Dendritic cell treated with granulocyte-macrophage colony-stimulating factor and Interleukin-4, amounts not matched to agents 40 ng/mL and 50 ng/mL, for 4 days (primary cell): Measurements from ENCODE around the gene RNF14.

Experiments used
- H3K27ac Mint-ChIP-seq: one replicate; pipeline ENCODE4 v1.8.0; 2022; ENCODE audit warnings: mild to moderate bottlenecking, mixed read lengths
- H3K27me3 Mint-ChIP-seq: one replicate; pipeline ENCODE4 v1.8.0; 2022; ENCODE audit warnings: mild to moderate bottlenecking, mixed read lengths
- H3K36me3 Mint-ChIP-seq: one replicate; pipeline ENCODE4 v1.8.0; 2022; ENCODE audit warnings: low read depth, mixed read lengths
- H3K4me1 Mint-ChIP-seq: one replicate; pipeline ENCODE4 v1.8.0; 2022; ENCODE audit warnings: low read depth, mixed read lengths
- H3K4me3 Mint-ChIP-seq: one replicate; pipeline ENCODE4 v1.8.0; 2022; ENCODE audit warnings: mild to moderate bottlenecking, moderate library complexity, mixed read lengths
- H3K9me3 Mint-ChIP-seq: one replicate; pipeline ENCODE4 v1.8.0; 2022; ENCODE audit warnings: mixed read lengths
- intact Hi-C: fragments of 100-400 bp; cut with micrococcal nuclease; formaldehyde crosslinking; loops from one replicate; pipeline ENCODE4 v1.15.0; 2022

The RNF14 gene

GRCh38 chr5:142007237-142007544, 38.3 kb downstream of the RNF14 start:
- Mint-ChIP-seq H3K27ac (peak overlapping the region; percentile 48), H3K4me1 (peaks cover 54% of the 10 kb centered on the region), H3K36me3 (peaks cover 99% of the 10 kb centered on the region), H3K9me3 (no peaks in the 10 kb centered on the region), H3K27me3 (no peaks in the 10 kb centered on the region), H3K4me3 (no peak overlapping the region)
- intact Hi-C loops: no loop called here

- no peak overlapping the region for H3K4me3 Mint-ChIP-seq
- peak overlapping the region; percentile 19 for H3K27ac Mint-ChIP-seq
- H3K27me3 Mint-ChIP-seq: no peaks in the 10 kb centered on the region
- no peaks in the 10 kb centered on the region for H3K9me3 Mint-ChIP-seq
- peaks cover 87% of the 10 kb centered on the region for H3K36me3 Mint-ChIP-seq
- H3K4me1 Mint-ChIP-seq: peaks cover 63% of the 10 kb centered on the region
- intact Hi-C loops: no loop called here
These were observed 39.9 kb downstream of the RNF14 start for GRCh38 chr5:142008813-142009212.

GRCh38 chr5:142009886-142010285, 41.0 kb downstream of the RNF14 start:
- intact Hi-C loops: loop anchor here (5.0 kb wide), 1 partner anchor 42 kb away; no protein-coding TSS in a partner anchor
- Mint-ChIP-seq H3K4me1 (peaks cover 68% of the 10 kb centered on the region), H3K9me3 (no peaks in the 10 kb centered on the region), H3K36me3 (peaks cover 76% of the 10 kb centered on the region), H3K4me3 (no peak overlapping the region), H3K27ac (no peak overlapping the region), H3K27me3 (no peaks in the 10 kb centered on the region)

- Mint-ChIP-seq H3K4me3 (peak overlapping the region; percentile 81), H3K27me3 (no peaks in the 10 kb centered on the region), H3K4me1 (peaks cover 70% of the 10 kb centered on the region), H3K9me3 (no peaks in the 10 kb centered on the region), H3K27ac (peak overlapping the region; percentile 94), H3K36me3 (peaks cover 58% of the 10 kb centered on the region)
- intact Hi-C loops: loop anchor here (1.0 to 5.0 kb wide), 2 partner anchors 41 to 133 kb away; no protein-coding TSS in a partner anchor
These were observed 42.8 kb downstream of the RNF14 start for GRCh38 chr5:142011572-142012185.

GRCh38 chr5:142012186-142012785, 43.4 kb downstream of the RNF14 start:
- Mint-ChIP-seq H3K27me3 (no peaks in the 10 kb centered on the region), H3K4me3 (peak overlapping the region; percentile 81), H3K36me3 (peaks cover 52% of the 10 kb centered on the region), H3K27ac (peak overlapping the region; percentile 94), H3K9me3 (no peaks in the 10 kb centered on the region), H3K4me1 (peaks cover 65% of the 10 kb centered on the region)
- intact Hi-C loops: loop anchor here (1.0 to 5.0 kb wide), 2 partner anchors 40 to 132 kb away; no protein-coding TSS in a partner anchor

- Mint-ChIP-seq H3K36me3 (peaks cover 46% of the 10 kb centered on the region), H3K9me3 (no peaks in the 10 kb centered on the region), H3K4me1 (peaks cover 59% of the 10 kb centered on the region), H3K27ac (peak within 1 kb of the TSS; percentile 94), H3K4me3 (peak within 1 kb of the TSS; percentile 81), H3K27me3 (no peaks in the 10 kb centered on the region)
- intact Hi-C loops: loop anchor here (1.0 to 5.0 kb wide), 2 partner anchors 39 to 131 kb away; no protein-coding TSS in a partner anchor
These were observed 44.0 kb downstream of the RNF14 start, which contains the start of gene GNPDA1 for GRCh38 chr5:142012792-142013388. Gene GNPDA1, minus strand, starts transcription at chr5:142013027. Its CDS starts 992 bp downstream, at chr5:142012035.

GRCh38 chr5:142013734-142014521, 45.0 kb downstream of the RNF14 start:
- Mint-ChIP-seq H3K9me3 (no peaks in the 10 kb centered on the region), H3K36me3 (peaks cover 36% of the 10 kb centered on the region), H3K27ac (peak overlapping the region; percentile 94), H3K4me3 (no peak overlapping the region), H3K4me1 (peaks cover 57% of the 10 kb centered on the region), H3K27me3 (no peaks in the 10 kb centered on the region)
- intact Hi-C loops: loop anchor here (5.0 kb wide), 1 partner anchor 38 kb away; no protein-coding TSS in a partner anchor

GRCh38 chr5:142014911-142015584, 46.1 kb downstream of the RNF14 start:
- Mint-ChIP-seq H3K36me3 (peaks cover 24% of the 10 kb centered on the region), H3K4me3 (no peak overlapping the region), H3K27me3 (no peaks in the 10 kb centered on the region), H3K9me3 (no peaks in the 10 kb centered on the region), H3K27ac (peak overlapping the region; percentile 94), H3K4me1 (peaks cover 47% of the 10 kb centered on the region)
- intact Hi-C loops: loop anchor here (5.0 kb wide), 1 partner anchor 37 kb away; no protein-coding TSS in a partner anchor

GRCh38 chr5:142015781-142016533, 47.1 kb downstream of the RNF14 start:
- H3K27me3 Mint-ChIP-seq: no peaks in the 10 kb centered on the region
- peaks cover 47% of the 10 kb centered on the region for H3K4me1 Mint-ChIP-seq
- H3K9me3 Mint-ChIP-seq: no peaks in the 10 kb centered on the region
- peak overlapping the region; percentile 94 for H3K27ac Mint-ChIP-seq
- H3K4me3 Mint-ChIP-seq: peak overlapping the region; percentile 17
- intact Hi-C loops: no loop called here
- H3K36me3 Mint-ChIP-seq: peaks cover 21% of the 10 kb centered on the region

GRCh38 chr5:142016556-142016955, 47.7 kb downstream of the RNF14 start:
- H3K27ac Mint-ChIP-seq: peak overlapping the region; percentile 94
- H3K27me3 Mint-ChIP-seq: no peaks in the 10 kb centered on the region
- peaks cover 47% of the 10 kb centered on the region for H3K4me1 Mint-ChIP-seq
- H3K9me3 Mint-ChIP-seq: no peaks in the 10 kb centered on the region
- H3K36me3 Mint-ChIP-seq: peaks cover 16% of the 10 kb centered on the region
- intact Hi-C loops: no loop called here
- H3K4me3 Mint-ChIP-seq: no peak overlapping the region

GRCh38 chr5:142017832-142018427, 49.0 kb downstream of the RNF14 start:
- Mint-ChIP-seq H3K36me3 (peaks cover 6% of the 10 kb centered on the region), H3K9me3 (no peaks in the 10 kb centered on the region), H3K4me3 (no peak overlapping the region), H3K4me1 (peaks cover 41% of the 10 kb centered on the region), H3K27ac (peak overlapping the region; percentile 20), H3K27me3 (peaks cover 2% of the 10 kb centered on the region)
- intact Hi-C loops: no loop called here

- H3K9me3 Mint-ChIP-seq: no peaks in the 10 kb centered on the region
- no peak overlapping the region for H3K4me3 Mint-ChIP-seq
- peaks cover 2% of the 10 kb centered on the region for H3K27me3 Mint-ChIP-seq
- H3K36me3 Mint-ChIP-seq: peaks cover 6% of the 10 kb centered on the region
- intact Hi-C loops: no loop called here
- peaks cover 30% of the 10 kb centered on the region for H3K4me1 Mint-ChIP-seq
- no peak overlapping the region for H3K27ac Mint-ChIP-seq
These were observed 51.3 kb downstream of the RNF14 start for GRCh38 chr5:142020122-142020659.
